ENCODE data around the gene MRTFA.
A peak's percentile ranks its signal among the peaks of the same experiment; 100 is the strongest.

MRTFA gene

GRCh38 chr22:40410731-40411505 is 225.6 kb downstream of the MRTFA start:
- no peak for DNase-seq (ENCODE audit: low read depth)

- no peak for DNase-seq (ENCODE audit: low read depth)
Measured at GRCh38 chr22:40410272-40410671, 226.2 kb downstream of the MRTFA start.

GRCh38 chr22:40409613-40410113 is 226.9 kb downstream of the MRTFA start:
- DNase-seq (ENCODE audit: low read depth) = no peak

GRCh38 chr22:40408718-40409612 is 227.6 kb downstream of the MRTFA start:
- no peak for DNase-seq (ENCODE audit: low read depth)

- DNase-seq (ENCODE audit: low read depth) = no peak
Measured at GRCh38 chr22:40407831-40408717, 228.4 kb downstream of the MRTFA start.

- DNase-seq (ENCODE audit: low read depth) = no peak
Measured at GRCh38 chr22:40407021-40407761, 229.3 kb downstream of the MRTFA start.

- DNase-seq (ENCODE audit: low read depth) = no peak
Measured at GRCh38 chr22:40406063-40406890, 230.2 kb downstream of the MRTFA start.

- DNase-seq (ENCODE audit: low read depth) = no peak
Measured at GRCh38 chr22:40405178-40406062, 231.1 kb downstream of the MRTFA start.

GRCh38 chr22:40404251-40405177 is 232.0 kb downstream of the MRTFA start:
- DNase-seq (ENCODE audit: low read depth) = no peak

GRCh38 chr22:40403651-40404050 is 232.9 kb downstream of the MRTFA start:
- no peak for DNase-seq (ENCODE audit: low read depth)

GRCh38 chr22:40403141-40403540 is 233.4 kb downstream of the MRTFA start:
- no peak for DNase-seq (ENCODE audit: low read depth)

- no peak for DNase-seq (ENCODE audit: low read depth)
Measured at GRCh38 chr22:40401981-40402406, 234.5 kb downstream of the MRTFA start.

- peak; percentile 54 for DNase-seq (ENCODE audit: low read depth)
Measured at GRCh38 chr22:40401532-40401931, 235.0 kb downstream of the MRTFA start.

- DNase-seq (ENCODE audit: low read depth) = no peak
Measured at GRCh38 chr22:40400159-40400558, 236.4 kb downstream of the MRTFA start.

- DNase-seq (ENCODE audit: low read depth) = no peak
Measured at GRCh38 chr22:40399621-40400020, 236.9 kb downstream of the MRTFA start.

- DNase-seq (ENCODE audit: low read depth) = no peak
Measured at GRCh38 chr22:40397396-40397795, 239.1 kb downstream of the MRTFA start.

- DNase-seq (ENCODE audit: low read depth) = no peak
Measured at GRCh38 chr22:40396882-40397281, 239.6 kb downstream of the MRTFA start.

GRCh38 chr22:40395607-40396006 is 240.9 kb downstream of the MRTFA start:
- no peak for DNase-seq (ENCODE audit: low read depth)
